NCI-H345 treated with DMSO at 0.1 percent for 48 hours (cell line): ENCODE data around the gene FAR2.
A peak's percentile ranks its signal among the peaks of the same experiment; 100 is the strongest.
"Not testable (repeated sequence)": the region's sequence is repeated elsewhere in the genome, so short reads cannot be mapped to it uniquely, and the experiment has no call there.

Source experiments
- DNase-seq: peaks from one replicate; lab custom pipeline; 2025; ENCODE audit not compliant: unreplicated experiment; lab: John Stamatoyannopoulos, UW

The FAR2 gene

GRCh38 chr12:29152981-29153630 is 4.0 kb downstream of the FAR2 start:
- no peak for DNase-seq

- DNase-seq = no peak
These were observed 6.0 kb downstream of the FAR2 start for GRCh38 chr12:29155079-29155478.

GRCh38 chr12:29157486-29157946 is 8.4 kb downstream of the FAR2 start:
- no peak for DNase-seq

- DNase-seq = no peak
These were observed 9.2 kb downstream of the FAR2 start for GRCh38 chr12:29158115-29158763.

- DNase-seq = no peak
These were observed 10.6 kb downstream of the FAR2 start for GRCh38 chr12:29159661-29160060.

- DNase-seq = no peak
These were observed 11.2 kb downstream of the FAR2 start for GRCh38 chr12:29160230-29160629.

GRCh38 chr12:29163146-29163545 is 14.1 kb downstream of the FAR2 start:
- DNase-seq = no peak

GRCh38 chr12:29164477-29165393 is 15.7 kb downstream of the FAR2 start:
- DNase-seq = no peak

GRCh38 chr12:29167445-29167844 is 18.4 kb downstream of the FAR2 start:
- no peak for DNase-seq

GRCh38 chr12:29167988-29168387 is 18.9 kb downstream of the FAR2 start:
- DNase-seq = no peak

GRCh38 chr12:29169978-29170377 is 20.9 kb downstream of the FAR2 start:
- not testable (repeated sequence) for DNase-seq

- DNase-seq = not testable (repeated sequence)
These were observed 21.5 kb downstream of the FAR2 start for GRCh38 chr12:29170478-29171084.

- DNase-seq = no peak
These were observed 22.6 kb downstream of the FAR2 start for GRCh38 chr12:29171421-29172258.

- DNase-seq = no peak
These were observed 27.9 kb downstream of the FAR2 start for GRCh38 chr12:29176941-29177340.

GRCh38 chr12:29182247-29182646 is 33.2 kb downstream of the FAR2 start:
- DNase-seq = not testable (repeated sequence)

- DNase-seq = no peak
These were observed 38.7 kb downstream of the FAR2 start for GRCh38 chr12:29187756-29188155.

- DNase-seq = no peak
These were observed 42.3 kb downstream of the FAR2 start for GRCh38 chr12:29191267-29191850.

GRCh38 chr12:29198901-29199300 is 49.8 kb downstream of the FAR2 start:
- no peak for DNase-seq

- DNase-seq = peak; percentile 13
These were observed 51.5 kb downstream of the FAR2 start for GRCh38 chr12:29200586-29200985.

GRCh38 chr12:29201296-29201695 is 52.2 kb downstream of the FAR2 start:
- DNase-seq = no peak
